ENCODE measurements around the gene PPP3CA.

PPP3CA gene

GRCh38 chr4:100977274-100977673 lies 370.1 kb downstream of the PPP3CA start:
- in situ Hi-C loops (cut with MboI; ENCODE audit: low sequenced_read_pairs): no loop called here
